Stimulated activated naive CD4-positive, alpha-beta T cell treated with Interleukin-2 at 50 U/mL for 16 hours (primary cell): ENCODE data around the gene PLAAT1.

Source experiments
- DNase-seq: peaks from one replicate; lab custom pipeline; 2025; lab: John Stamatoyannopoulos, UW

The PLAAT1 gene

GRCh38 chr3:193253986-193254660 is 13.1 kb downstream of the PLAAT1 start:
- no peak for DNase-seq

GRCh38 chr3:193261970-193262369 is 20.9 kb downstream of the PLAAT1 start:
- no peak for DNase-seq

DNA sequence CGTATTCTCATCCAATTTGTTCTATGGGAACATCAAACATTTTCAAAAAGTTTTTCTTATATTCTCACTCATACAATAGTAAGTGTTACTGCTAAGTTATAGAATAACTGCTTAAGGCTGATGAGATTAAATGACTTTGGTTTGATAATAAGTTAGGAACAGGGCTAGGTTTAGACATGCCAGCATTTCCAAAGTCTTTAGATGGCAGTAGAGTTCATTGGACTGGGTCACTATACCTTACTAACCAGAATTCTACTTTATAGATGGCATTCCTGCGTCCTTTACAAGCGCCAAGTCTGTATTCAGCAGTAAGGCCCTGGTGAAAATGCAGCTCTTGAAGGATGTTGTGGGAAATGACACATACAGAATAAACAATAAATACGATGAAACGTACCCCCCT is 21.7 kb downstream of the PLAAT1 start:
- no peak for DNase-seq

GRCh38 chr3:193269343-193270028 is 28.5 kb downstream of the PLAAT1 start:
- DNase-seq = no peak

DNA sequence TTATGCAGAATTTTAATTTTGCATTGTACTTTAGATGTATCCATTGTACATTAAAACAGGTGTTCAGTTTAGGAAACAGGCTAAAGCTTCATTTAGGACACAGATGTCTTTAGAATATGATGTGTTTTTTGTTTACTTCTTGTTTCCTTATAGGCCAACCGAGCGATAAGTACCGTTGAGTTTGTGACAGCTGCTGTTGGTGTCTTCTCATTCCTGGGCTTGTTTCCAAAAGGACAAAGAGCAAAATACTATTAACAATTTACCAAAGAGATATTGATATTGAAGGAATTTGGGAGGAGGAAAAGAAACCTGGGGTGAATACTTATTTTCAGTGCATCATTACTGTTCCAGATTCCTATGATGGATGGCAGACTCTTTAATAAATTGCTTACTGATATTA is 29.4 kb downstream of the PLAAT1 start:
- DNase-seq = no peak

- DNase-seq = no peak
Observed at GRCh38 chr3:193271101-193271840, 30.2 kb downstream of the PLAAT1 start.

GRCh38 chr3:193292386-193292785 is 51.4 kb downstream of the PLAAT1 start:
- DNase-seq = no peak

DNA sequence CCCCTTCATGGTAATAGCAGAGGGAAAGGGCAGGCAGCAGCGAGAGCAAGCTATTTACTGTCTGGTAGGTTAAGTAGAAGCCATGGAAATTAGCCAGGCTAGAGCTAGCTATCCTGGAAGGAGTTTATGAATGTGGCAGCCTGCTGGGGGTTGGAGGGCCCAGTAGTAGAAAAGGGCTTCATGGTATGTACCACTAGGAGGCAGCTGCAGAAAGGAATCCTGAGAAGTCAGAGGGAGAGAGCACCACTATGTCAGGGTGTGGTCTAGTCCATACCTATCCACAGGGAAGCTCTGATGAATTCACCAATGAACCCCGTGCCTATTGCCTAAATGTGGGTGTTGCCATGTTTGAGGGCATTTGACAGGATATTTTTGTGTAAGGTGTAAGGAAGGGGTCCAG is 55.0 kb downstream of the PLAAT1 start:
- no peak for DNase-seq

GRCh38 chr3:193297421-193297820 is 56.4 kb downstream of the PLAAT1 start:
- DNase-seq = no peak

- no peak for DNase-seq
Observed at GRCh38 chr3:193301433-193301832, 60.4 kb downstream of the PLAAT1 start.

DNA sequence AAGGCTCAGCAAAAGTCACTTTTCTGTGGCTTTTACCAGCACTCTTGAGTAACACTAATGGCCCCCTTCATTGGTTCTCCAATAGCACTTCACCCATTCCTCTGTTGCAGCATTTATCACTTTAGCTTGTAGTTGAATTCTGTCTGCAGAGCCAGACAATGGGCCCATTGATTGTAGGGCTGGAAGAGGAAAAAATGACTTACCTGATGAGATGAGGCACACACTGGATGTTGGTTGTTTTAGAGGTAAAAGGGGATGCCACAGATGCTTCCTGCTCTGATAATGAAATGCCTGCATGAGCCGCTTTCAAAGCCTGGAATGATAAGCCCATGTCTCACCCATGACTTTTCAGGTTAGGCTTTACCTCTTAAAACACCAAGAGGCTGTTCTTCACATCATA is 64.3 kb downstream of the PLAAT1 start:
- no peak for DNase-seq

DNA sequence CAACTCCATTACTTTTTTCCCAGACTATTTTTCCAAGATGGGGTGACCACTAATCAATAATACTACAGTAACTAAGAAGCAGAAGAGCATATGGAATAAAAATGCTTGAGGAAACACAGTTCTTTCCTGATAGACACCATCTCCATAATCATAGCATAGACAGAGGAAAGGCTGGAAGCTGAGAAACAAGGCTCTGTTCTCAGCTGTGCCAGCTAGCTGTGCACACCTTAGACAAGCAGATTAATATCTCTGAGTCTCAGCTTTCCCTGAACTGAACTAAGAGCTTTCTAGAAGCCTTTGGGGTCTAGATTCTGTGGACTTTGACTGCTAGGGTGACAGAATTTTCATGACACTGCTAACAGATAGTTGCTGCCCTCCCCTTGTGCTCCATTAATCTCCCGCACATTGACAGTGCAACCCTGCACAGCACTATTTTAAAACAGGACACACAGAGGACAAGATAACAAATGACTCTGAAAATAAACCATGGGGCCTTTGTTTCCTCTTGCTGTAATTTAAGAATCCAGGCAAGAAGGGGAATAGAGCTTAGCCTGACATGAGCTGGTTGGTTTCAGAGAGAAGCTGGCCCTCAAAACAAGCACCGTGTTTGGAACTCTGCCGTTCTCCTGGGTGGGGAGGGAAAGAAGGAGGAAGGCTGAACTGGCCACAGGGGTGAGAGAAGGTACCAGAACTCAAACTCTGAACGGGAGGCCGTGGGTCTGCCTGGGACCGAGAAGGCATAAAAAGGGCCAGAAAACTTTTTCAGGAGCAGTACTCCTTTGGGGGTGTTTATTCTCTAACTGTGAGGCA is 70.1 kb downstream of the PLAAT1 start:
- DNase-seq = no peak

- no peak for DNase-seq
Observed at GRCh38 chr3:193313061-193313958, 72.3 kb downstream of the PLAAT1 start.

DNA sequence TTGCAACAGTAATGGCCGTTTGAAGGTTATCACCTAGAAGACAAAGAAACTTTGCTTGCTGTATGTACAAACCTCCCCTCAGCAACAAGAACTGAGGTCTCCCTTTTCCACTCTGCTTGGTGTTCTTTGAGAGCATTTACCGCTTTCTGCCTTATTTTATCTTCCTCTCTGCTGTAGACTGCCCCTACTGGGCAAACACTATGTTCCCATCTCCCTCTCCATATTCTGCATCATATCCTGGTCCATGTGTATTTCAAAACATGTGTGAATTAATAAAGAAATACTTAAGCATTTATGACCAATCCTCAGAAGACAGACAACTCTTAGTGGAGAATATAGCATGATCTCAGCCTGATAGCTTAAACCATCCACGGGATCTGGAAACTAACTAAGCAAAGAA is 73.1 kb downstream of the PLAAT1 start:
- no peak for DNase-seq

- no peak for DNase-seq
Observed at GRCh38 chr3:193317682-193318300, 76.8 kb downstream of the PLAAT1 start.
